GM21390 (cell line): ENCODE results near the gene GPR141.

Source experiments
- ATAC-seq: cut with Tn5 transposase; IDR thresholded peaks from one replicate; pipeline ENCODE4 v1.9.1; 2021; ENCODE audit not compliant: unreplicated experiment

Gene GPR141

GRCh38 chr7:37729181-37729580 is 45.6 kb downstream of the GPR141 start:
- ATAC-seq: no peak

GRCh38 chr7:37730501-37730900 is 46.9 kb downstream of the GPR141 start:
- ATAC-seq: no peak

GRCh38 chr7:37732253-37732652 is 48.7 kb downstream of the GPR141 start:
- peak; percentile 72 for ATAC-seq

- ATAC-seq: no peak
Measured at GRCh38 chr7:37732888-37733287, 49.3 kb downstream of the GPR141 start.

GRCh38 chr7:37735196-37735595 is 51.6 kb downstream of the GPR141 start:
- ATAC-seq: no peak

- no peak for ATAC-seq
Measured at GRCh38 chr7:37738321-37738720, 54.8 kb downstream of the GPR141 start.

- ATAC-seq: no peak
Measured at GRCh38 chr7:37740398-37740797, 56.8 kb downstream of the GPR141 start.

GRCh38 chr7:37741776-37742175 is 58.2 kb downstream of the GPR141 start:
- no peak for ATAC-seq

- no peak for ATAC-seq
Measured at GRCh38 chr7:37751096-37751495, 67.5 kb downstream of the GPR141 start.

GRCh38 chr7:37753398-37754050 is 70.0 kb downstream of the GPR141 start:
- ATAC-seq: no peak

- no peak for ATAC-seq
Measured at GRCh38 chr7:37756797-37757551, 73.4 kb downstream of the GPR141 start.

GRCh38 chr7:37757563-37757962 is 74.0 kb downstream of the GPR141 start:
- ATAC-seq: no peak

- no peak for ATAC-seq
Measured at GRCh38 chr7:37758501-37759045, 75.0 kb downstream of the GPR141 start.

- no peak for ATAC-seq
Measured at GRCh38 chr7:37759526-37759925, 76.0 kb downstream of the GPR141 start.

- no peak for ATAC-seq
Measured at GRCh38 chr7:37765421-37765829, 81.9 kb downstream of the GPR141 start.

GRCh38 chr7:37765872-37766525 is 82.4 kb downstream of the GPR141 start:
- ATAC-seq: peak; percentile 89

GRCh38 chr7:37768611-37769010 is 85.0 kb downstream of the GPR141 start:
- no peak for ATAC-seq

- no peak for ATAC-seq
Measured at GRCh38 chr7:37769291-37769690, 85.7 kb downstream of the GPR141 start.

- ATAC-seq: no peak
Measured at GRCh38 chr7:37769726-37770125, 86.2 kb downstream of the GPR141 start.

GRCh38 chr7:37770838-37771237 is 87.3 kb downstream of the GPR141 start:
- ATAC-seq: no peak

GRCh38 chr7:37771342-37771741 is 87.8 kb downstream of the GPR141 start:
- no peak for ATAC-seq

- no peak for ATAC-seq
Measured at GRCh38 chr7:37771801-37772200, 88.2 kb downstream of the GPR141 start.
